Hepatocyte (in vitro differentiated cells): Measurements from ENCODE around the gene GPHN.

Experiments
- EZH2 ChIP-seq: fragments of 200-600 bp; sonication (generic); IDR thresholded peaks from 2 replicates; pipeline ENCODE4 v1.6.1; 2016; ENCODE audit warnings: antibody characterized with exemption, mild to moderate bottlenecking, borderline replicate concordance
- TF ChIP-seq, protein P1 (sequence below): fragments of 200-600 bp; sonication (generic); IDR thresholded peaks from 2 replicates; pipeline ENCODE4 v1.5.1; 2016; ENCODE audit warnings: antibody characterized with exemption, mild to moderate bottlenecking; ENCODE audit not compliant: poor library complexity

DNA sequence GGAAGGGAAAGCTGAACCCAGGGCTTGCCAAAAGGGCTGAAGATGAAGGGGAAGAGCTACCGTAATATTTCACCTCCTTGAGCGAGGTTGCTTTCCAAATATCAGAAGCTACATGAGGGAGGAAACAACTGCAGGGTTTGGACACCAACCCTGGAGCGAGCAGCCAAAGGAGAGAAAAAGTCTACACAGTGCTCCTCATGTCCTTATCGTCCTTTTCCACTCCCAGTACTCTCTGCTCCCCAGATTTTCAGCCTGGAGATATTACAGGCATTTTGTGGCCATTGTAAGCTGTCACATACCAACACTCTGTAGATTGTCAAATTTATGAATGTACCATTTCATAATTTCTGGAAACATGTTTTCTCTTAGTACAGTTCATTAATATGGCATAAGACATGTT, 115.9 kb downstream of the GPHN start:
- no peak for TF ChIP-seq EZH2
- TF ChIP-seq, protein P1, sequence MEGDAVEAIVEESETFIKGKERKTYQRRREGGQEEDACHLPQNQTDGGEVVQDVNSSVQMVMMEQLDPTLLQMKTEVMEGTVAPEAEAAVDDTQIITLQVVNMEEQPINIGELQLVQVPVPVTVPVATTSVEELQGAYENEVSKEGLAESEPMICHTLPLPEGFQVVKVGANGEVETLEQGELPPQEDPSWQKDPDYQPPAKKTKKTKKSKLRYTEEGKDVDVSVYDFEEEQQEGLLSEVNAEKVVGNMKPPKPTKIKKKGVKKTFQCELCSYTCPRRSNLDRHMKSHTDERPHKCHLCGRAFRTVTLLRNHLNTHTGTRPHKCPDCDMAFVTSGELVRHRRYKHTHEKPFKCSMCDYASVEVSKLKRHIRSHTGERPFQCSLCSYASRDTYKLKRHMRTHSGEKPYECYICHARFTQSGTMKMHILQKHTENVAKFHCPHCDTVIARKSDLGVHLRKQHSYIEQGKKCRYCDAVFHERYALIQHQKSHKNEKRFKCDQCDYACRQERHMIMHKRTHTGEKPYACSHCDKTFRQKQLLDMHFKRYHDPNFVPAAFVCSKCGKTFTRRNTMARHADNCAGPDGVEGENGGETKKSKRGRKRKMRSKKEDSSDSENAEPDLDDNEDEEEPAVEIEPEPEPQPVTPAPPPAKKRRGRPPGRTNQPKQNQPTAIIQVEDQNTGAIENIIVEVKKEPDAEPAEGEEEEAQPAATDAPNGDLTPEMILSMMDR: no peak
